Neural cell (in vitro differentiated cells): ENCODE data around the gene OVCH1.
A peak's percentile ranks its signal among the peaks of the same experiment; 100 is the strongest.

Experiments
- EP300 ChIP-seq: fragments of 450-650 bp; conservative IDR thresholded peaks from 2 replicates; pipeline ENCODE4 v1.6.1; 2014; ENCODE audit warnings: antibody characterized with exemption, mild to moderate bottlenecking, moderate library complexity; ENCODE audit not compliant: poor library complexity, severe bottlenecking
- EZH2 ChIP-seq: fragments of 200-600, 300-800 bp; shearing (Covaris generic), sonication (generic); IDR thresholded peaks from 2 replicates; pipeline ENCODE4 v1.6.1; 2014; ENCODE audit warnings: antibody characterized with exemption, low read length, borderline replicate concordance, mild to moderate bottlenecking; ENCODE audit not compliant: insufficient read depth, poor library complexity, severe bottlenecking
- TF ChIP-seq, protein P1 (sequence below): fragments of 450-650 bp; IDR thresholded peaks from 2 replicates; pipeline ENCODE4 v1.5.1; 2014; ENCODE audit warnings: antibody characterized with exemption, mild to moderate bottlenecking, moderate library complexity; ENCODE audit not compliant: poor library complexity, severe bottlenecking

DNA sequence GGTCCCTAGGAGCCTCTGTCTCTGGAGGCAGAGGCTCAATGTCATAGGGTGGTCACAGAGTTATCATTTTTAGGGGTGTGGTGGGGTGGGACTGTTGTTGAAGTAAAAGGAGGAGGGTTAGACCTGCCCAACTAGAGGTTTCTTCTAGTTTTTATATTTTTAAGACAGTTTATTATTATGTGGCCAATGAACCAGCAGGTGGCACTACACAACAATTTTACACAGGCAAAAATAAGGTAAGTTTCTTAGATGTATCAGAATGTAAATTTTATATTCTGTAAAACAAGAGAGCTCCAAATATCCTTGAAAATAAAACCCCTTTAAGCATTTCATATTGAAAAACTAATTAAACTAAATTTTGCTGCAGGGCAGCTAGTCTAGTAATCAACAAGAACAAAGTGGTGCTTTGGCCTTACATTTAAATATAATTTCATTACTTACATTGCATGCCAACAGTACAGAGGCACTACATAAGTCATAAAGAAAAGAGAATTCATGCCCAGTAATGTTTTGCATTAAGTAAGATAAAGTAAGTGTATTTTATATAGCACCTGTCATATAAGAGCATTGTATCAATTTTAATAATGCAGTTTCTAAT lies 22.2 kb upstream of the OVCH1 start:
- TF ChIP-seq EP300 (no peak), EZH2 (no peak)
- TF ChIP-seq, protein P1, sequence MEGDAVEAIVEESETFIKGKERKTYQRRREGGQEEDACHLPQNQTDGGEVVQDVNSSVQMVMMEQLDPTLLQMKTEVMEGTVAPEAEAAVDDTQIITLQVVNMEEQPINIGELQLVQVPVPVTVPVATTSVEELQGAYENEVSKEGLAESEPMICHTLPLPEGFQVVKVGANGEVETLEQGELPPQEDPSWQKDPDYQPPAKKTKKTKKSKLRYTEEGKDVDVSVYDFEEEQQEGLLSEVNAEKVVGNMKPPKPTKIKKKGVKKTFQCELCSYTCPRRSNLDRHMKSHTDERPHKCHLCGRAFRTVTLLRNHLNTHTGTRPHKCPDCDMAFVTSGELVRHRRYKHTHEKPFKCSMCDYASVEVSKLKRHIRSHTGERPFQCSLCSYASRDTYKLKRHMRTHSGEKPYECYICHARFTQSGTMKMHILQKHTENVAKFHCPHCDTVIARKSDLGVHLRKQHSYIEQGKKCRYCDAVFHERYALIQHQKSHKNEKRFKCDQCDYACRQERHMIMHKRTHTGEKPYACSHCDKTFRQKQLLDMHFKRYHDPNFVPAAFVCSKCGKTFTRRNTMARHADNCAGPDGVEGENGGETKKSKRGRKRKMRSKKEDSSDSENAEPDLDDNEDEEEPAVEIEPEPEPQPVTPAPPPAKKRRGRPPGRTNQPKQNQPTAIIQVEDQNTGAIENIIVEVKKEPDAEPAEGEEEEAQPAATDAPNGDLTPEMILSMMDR, result peak; percentile 81
